Uterus (tissue), 2 donors: ENCODE results near the gene DNM1.

Experiments
- CTCF ChIP-seq, 4 experiments: fragments of 200-600 bp in 2 of 4; fragments of 450-650 bp in 2 of 4; sonication (generic) in 2 of 4; IDR thresholded peaks; one replicate each; pipeline ENCODE4 v1.5.1; 2016 to 2019; ENCODE audit warnings: antibody characterized with exemption in 4 of 4, mild to moderate bottlenecking in 2 of 4, moderate library complexity in 1 of 4
- POLR2A ChIP-seq, 2 donors: fragments of 450-650 bp; IDR thresholded peaks; one replicate each; pipeline ENCODE4 v1.6.1; 2016; ENCODE audit warnings: antibody characterized with exemption in 2 of 2, mild to moderate bottlenecking in 1 of 2, moderate library complexity in 1 of 2

GRCh38 chr9:128251732-128252100, 48.5 kb downstream of the DNM1 start:
- TF ChIP-seq CTCF (IDR thresholded peaks at IDR 0.05) = no peak
- TF ChIP-seq POLR2A (IDR thresholded peaks at IDR 0.05) = no peak
